Measurements from ENCODE around the gene FMN1. TPM values are rescaled to one million over a fixed set of nuclear protein-coding genes. Genes with fewer than 3 reads are reported as not detected.

Gene FMN1
- total RNA-seq, 4 donors from 2014 or later = 32.6 to 102 (median 63.0) TPM

DNA sequence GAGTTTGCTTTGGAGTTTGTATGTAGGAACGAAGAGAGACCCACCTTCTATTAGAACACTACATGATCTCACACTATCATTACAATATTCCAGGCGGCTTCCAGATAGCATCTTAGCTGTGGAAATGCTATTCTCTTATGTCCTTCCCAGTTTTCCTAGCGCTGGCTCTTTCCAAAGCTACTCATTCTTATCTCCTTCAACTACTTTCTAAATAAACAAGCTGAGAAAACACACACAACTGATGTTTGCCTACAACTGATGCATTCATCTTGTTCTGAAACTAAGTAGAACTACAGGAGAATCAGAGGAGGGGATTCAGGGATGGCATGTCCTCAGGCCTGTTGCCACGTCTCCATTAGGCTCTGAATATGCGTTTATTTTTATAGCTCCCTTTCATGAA, 367.8 kb downstream of the FMN1 start:
- no peak for DNase-seq
- Histone ChIP-seq H3K36me3 (no peaks in the 10 kb centered on the region), H3K9me3 (no peaks in the 10 kb centered on the region), H3K27ac (no peak overlapping the region), H3K4me1 (no peaks in the 10 kb centered on the region), H3K4me3 (no peak overlapping the region), H3K27me3 (no peaks in the 10 kb centered on the region)
- in situ Hi-C loops (cut with MboI; ENCODE audit: low pct_ligation_motif_present in 1 of 4, low pct_unique_long_range_greater_than_20kb in 1 of 4, low sequenced_read_pairs in 3 of 4) = loop anchor here (25.0 kb wide), 1 partner anchor 164 kb away; no protein-coding TSS in a partner anchor
- WGBS, 2 donors (ENCODE audit: low coverage in 1 of 2) = 89 to 95% methylated on average over 5 of the region's 5 CpGs
- intact Hi-C loops (cut with DNase I; ENCODE audit: low total_unique reads) = no loop called here
- TF ChIP-seq POLR2AphosphoS5 (IDR thresholded peaks at IDR 0.05) = no peak
- TF ChIP-seq, protein P1, sequence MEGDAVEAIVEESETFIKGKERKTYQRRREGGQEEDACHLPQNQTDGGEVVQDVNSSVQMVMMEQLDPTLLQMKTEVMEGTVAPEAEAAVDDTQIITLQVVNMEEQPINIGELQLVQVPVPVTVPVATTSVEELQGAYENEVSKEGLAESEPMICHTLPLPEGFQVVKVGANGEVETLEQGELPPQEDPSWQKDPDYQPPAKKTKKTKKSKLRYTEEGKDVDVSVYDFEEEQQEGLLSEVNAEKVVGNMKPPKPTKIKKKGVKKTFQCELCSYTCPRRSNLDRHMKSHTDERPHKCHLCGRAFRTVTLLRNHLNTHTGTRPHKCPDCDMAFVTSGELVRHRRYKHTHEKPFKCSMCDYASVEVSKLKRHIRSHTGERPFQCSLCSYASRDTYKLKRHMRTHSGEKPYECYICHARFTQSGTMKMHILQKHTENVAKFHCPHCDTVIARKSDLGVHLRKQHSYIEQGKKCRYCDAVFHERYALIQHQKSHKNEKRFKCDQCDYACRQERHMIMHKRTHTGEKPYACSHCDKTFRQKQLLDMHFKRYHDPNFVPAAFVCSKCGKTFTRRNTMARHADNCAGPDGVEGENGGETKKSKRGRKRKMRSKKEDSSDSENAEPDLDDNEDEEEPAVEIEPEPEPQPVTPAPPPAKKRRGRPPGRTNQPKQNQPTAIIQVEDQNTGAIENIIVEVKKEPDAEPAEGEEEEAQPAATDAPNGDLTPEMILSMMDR (IDR thresholded peaks at IDR 0.05) = no peak
- no peak for TF ChIP-seq EP300 (IDR thresholded peaks at IDR 0.05; ENCODE audit: low read depth)
- TF ChIP-seq POLR2A (IDR thresholded peaks at IDR 0.05) = no peak

DNA sequence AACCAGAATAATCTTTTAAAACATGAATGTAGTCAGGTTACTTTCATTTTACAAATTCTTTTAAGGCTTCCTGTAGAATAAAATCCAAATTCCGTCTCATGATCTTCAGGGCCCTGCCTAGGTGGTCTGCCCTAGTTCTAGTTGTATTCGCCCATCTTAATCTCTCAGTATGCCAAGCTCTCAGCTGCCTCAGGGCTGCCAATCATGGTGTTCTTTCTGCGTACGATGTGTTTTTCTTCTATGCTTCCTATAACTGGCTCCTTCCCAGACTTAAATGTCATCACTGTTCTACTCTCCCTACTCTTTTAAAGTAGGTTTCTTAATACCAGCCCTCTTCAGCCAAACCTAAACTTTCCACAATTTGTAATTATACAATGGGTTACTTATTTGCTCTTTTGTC, 369.3 kb downstream of the FMN1 start:
- H3K36me3 ChIP-seq = no peaks in the 10 kb centered on the region
- no peak overlapping the region for H3K4me3 ChIP-seq
- H3K9me3 ChIP-seq = no peaks in the 10 kb centered on the region
- intact Hi-C loops (cut with DNase I; ENCODE audit: low total_unique reads) (no loop called here), in situ Hi-C loops (cut with MboI; ENCODE audit: low pct_ligation_motif_present in 1 of 4, low pct_unique_long_range_greater_than_20kb in 1 of 4, low sequenced_read_pairs in 3 of 4) (loop anchor here (25.0 kb wide), 1 partner anchor 163 kb away; no protein-coding TSS in a partner anchor)
- H3K27me3 ChIP-seq = no peaks in the 10 kb centered on the region
- DNase-seq = no peak
- H3K4me1 ChIP-seq = no peaks in the 10 kb centered on the region
- WGBS, 2 donors (ENCODE audit: low coverage in 1 of 2) = 92 to 95% methylated on average over 4 of the region's 4 CpGs
- TF ChIP-seq, protein P1 (IDR thresholded peaks at IDR 0.05) = no peak
- TF ChIP-seq POLR2AphosphoS5 (IDR thresholded peaks at IDR 0.05) (no peak), POLR2A (IDR thresholded peaks at IDR 0.05) (no peak), EP300 (IDR thresholded peaks at IDR 0.05; ENCODE audit: low read depth) (no peak)
- no peak overlapping the region for H3K27ac ChIP-seq

DNA sequence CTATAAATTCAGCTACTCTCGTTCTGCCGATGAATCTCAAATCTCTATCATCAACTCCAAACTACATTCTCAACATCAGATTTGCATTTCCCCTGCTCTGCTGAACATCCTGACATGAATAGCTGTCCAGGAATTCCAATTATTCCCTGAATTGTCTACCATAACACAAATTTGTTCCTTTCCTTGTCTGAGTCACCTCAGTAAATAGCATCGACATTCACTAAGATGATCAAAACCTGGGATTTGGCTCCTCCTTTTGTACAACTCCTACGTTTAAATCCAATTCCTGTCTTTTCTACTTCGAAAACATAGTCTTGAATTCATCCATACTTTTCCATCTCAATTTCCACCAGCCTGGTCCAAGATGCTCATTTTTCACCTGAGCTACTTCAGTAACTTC, 369.7 kb downstream of the FMN1 start:
- H3K4me3 ChIP-seq = no peak overlapping the region
- in situ Hi-C loops (cut with MboI; ENCODE audit: low pct_ligation_motif_present in 1 of 4, low pct_unique_long_range_greater_than_20kb in 1 of 4, low sequenced_read_pairs in 3 of 4) (loop anchor here (25.0 kb wide), 1 partner anchor 162 kb away; no protein-coding TSS in a partner anchor), intact Hi-C loops (cut with DNase I; ENCODE audit: low total_unique reads) (no loop called here)
- H3K27ac ChIP-seq = no peak overlapping the region
- no peaks in the 10 kb centered on the region for H3K36me3 ChIP-seq
- 83 to 85% methylated on average over 4 to 5 of the region's 5 CpGs for WGBS, 2 donors (ENCODE audit: low coverage in 1 of 2)
- no peaks in the 10 kb centered on the region for H3K27me3 ChIP-seq
- no peak for TF ChIP-seq POLR2AphosphoS5 (IDR thresholded peaks at IDR 0.05)
- TF ChIP-seq, protein P1 (IDR thresholded peaks at IDR 0.05) = no peak
- no peaks in the 10 kb centered on the region for H3K4me1 ChIP-seq
- H3K9me3 ChIP-seq = no peaks in the 10 kb centered on the region
- no peak for DNase-seq

DNA sequence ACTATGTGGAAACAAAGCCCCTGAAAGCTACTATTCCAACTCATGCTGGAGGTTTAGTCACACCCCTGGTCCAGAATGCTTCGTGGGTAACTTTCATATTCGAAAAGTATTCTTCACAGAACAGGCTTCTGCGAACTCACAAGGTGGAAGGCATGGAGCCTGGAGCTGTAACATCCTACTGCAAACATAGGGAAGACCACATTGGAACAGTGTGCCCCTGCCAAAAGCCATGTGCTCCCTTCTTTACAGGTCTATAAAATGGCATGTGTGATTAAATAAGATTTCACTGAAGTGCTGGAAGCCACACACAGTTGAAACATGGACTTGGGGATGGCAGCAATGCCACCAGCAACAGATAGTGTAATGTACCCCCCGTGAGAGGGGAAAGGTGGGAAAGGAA, 370.8 kb downstream of the FMN1 start:
- Histone ChIP-seq H3K4me1 (no peaks in the 10 kb centered on the region), H3K27ac (no peak overlapping the region), H3K27me3 (no peaks in the 10 kb centered on the region), H3K9me3 (no peaks in the 10 kb centered on the region), H3K4me3 (no peak overlapping the region), H3K36me3 (no peaks in the 10 kb centered on the region)
- 84 to 90% methylated on average over 2 to 4 of the region's 4 CpGs for WGBS, 2 donors (ENCODE audit: low coverage in 1 of 2)
- no peak for TF ChIP-seq POLR2A (IDR thresholded peaks at IDR 0.05)
- no peak for TF ChIP-seq POLR2AphosphoS5 (IDR thresholded peaks at IDR 0.05)
- TF ChIP-seq, protein P1 (IDR thresholded peaks at IDR 0.05) = no peak
- no peak for TF ChIP-seq EP300 (IDR thresholded peaks at IDR 0.05; ENCODE audit: low read depth)
- intact Hi-C loops (cut with DNase I; ENCODE audit: low total_unique reads) = no loop called here
- in situ Hi-C loops (cut with MboI; ENCODE audit: low pct_ligation_motif_present in 1 of 4, low pct_unique_long_range_greater_than_20kb in 1 of 4, low sequenced_read_pairs in 3 of 4) = no loop called here
- DNase-seq = no peak

Data from transverse colon (tissue), 4 donors.